ENCODE measurements around the gene MAP7D2. TPM values are rescaled to one million over a fixed set of nuclear protein-coding genes. Genes with fewer than 3 reads are reported as not detected.
A peak's percentile ranks its signal among the peaks of the same experiment; 100 is the strongest.

The MAP7D2 gene
- polyA plus RNA-seq, 4 donors: 2.0 to 4.2 (median 2.2) TPM

DNA sequence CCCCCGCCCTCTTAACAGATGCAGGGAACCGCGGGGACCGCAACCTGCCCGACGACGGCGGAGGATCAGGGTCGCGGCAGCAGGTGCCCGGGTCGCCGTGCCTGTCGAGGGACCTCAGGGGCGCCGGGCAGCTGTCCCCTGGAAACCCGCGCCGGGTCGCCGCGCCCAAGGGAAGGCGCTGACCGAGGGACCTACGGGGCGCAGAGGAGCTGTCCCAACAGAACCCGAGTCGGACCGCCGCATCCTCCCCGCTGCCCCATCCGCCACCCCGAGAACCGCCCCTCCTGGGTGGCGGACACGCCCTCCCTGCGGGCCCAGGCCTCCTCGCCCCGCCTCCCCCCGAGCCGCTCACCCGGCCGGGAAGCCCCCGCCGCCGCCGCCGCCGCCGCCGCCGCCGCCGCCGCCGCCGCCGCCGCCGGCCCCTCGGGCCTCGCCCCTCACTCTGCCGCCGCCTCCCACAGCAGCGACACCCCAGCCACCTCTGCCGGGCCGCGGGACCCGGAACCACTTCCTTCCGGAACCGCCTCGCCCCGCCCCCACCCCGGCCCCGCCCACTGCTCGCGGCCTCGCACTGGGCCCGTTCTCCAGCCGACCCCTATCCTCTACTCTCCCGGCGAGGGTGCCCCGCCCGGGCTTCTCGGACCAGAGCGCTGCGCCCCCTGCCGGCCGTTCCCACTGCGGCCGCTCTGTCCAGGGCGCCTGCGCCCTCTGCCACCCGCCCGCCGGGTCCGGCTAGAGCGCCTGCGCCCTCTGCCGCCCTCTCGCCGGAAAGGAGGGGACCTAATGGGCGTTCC lies 126.0 kb downstream of the MAP7D2 start, which contains the start of gene BCLAF3:
BCLAF3 (minus strand) TSS at position 506 of the 794 bp plus-strand sequence. CDS start 20,797 bp downstream, outside the sequence.
- Histone ChIP-seq H3K4me3 (ENCODE audit: low read depth in 1 of 3, low read length in 3 of 3) (peak within 1 kb of the TSS; percentile 61 to 79 (median 68)), H3K27me3 (ENCODE audit: control insufficient read depth in 3 of 3, insufficient read depth in 3 of 3, low read length in 3 of 3) (no peaks in the 10 kb centered on the region), H3K4me1 (ENCODE audit: control insufficient read depth in 3 of 3, insufficient read depth in 2 of 3, low read depth in 1 of 3, low read length in 2 of 3) (no peaks in the 10 kb centered on the region), H3K36me3 (ENCODE audit: control insufficient read depth in 3 of 3, insufficient read depth in 2 of 3, low read depth in 1 of 3, low read length in 3 of 3) (no peaks in the 10 kb centered on the region), H3K9me3 (ENCODE audit: control insufficient read depth in 2 of 2, insufficient read depth in 1 of 2, low read depth in 1 of 2, low read length in 1 of 2) (no peaks in the 10 kb centered on the region), H3K27ac (ENCODE audit: low read depth in 1 of 3, low read length in 2 of 3) (peak within 1 kb of the TSS; percentile 62 to 92 (median 63))
- DNase-seq: peak; percentile 82 to 91
- 0 to 31% (median 7%) methylated on average over 11 to 89 of the region's 103 CpGs for WGBS, 3 donors
- FAIRE-seq: no peak

DNA sequence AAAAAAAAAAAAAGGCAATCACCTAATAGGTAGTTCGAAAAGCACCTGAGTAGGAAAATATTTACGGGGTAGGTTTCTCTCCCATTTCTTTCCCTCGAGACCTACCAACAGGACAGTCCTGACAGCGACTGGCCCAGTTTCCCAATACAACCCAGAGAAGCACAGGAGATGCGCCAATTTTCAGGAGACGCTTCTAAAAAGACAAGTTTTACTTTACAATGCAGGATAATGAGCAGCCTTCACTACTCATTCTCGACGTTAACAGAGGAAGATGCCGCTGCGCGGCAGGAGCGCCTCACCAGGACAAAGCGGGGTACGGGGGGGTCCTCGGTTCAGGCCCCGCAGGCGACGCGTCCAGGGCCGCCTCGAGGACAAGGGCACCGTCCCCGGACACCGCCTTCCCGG lies 126.6 kb downstream of the MAP7D2 start:
- H3K27me3 ChIP-seq (ENCODE audit: control insufficient read depth in 3 of 3, insufficient read depth in 3 of 3, low read length in 3 of 3): no peaks in the 10 kb centered on the region
- H3K4me3 ChIP-seq (ENCODE audit: low read depth in 1 of 3, low read length in 3 of 3): peak overlapping the region; percentile 61 to 79 (median 68)
- DNase-seq: peak; percentile 6 to 56
- peak overlapping the region; percentile 62 to 92 (median 63) for H3K27ac ChIP-seq (ENCODE audit: low read depth in 1 of 3, low read length in 2 of 3)
- peaks cover 0 to 2% of the 10 kb centered on the region in 2 donors for H3K9me3 ChIP-seq (ENCODE audit: control insufficient read depth in 2 of 2, insufficient read depth in 1 of 2, low read depth in 1 of 2, low read length in 1 of 2)
- H3K36me3 ChIP-seq (ENCODE audit: control insufficient read depth in 3 of 3, insufficient read depth in 2 of 3, low read depth in 1 of 3, low read length in 3 of 3): no peaks in the 10 kb centered on the region
- 2 to 33% (median 12%) methylated on average over 21 to 25 of the region's 25 CpGs for WGBS, 3 donors
- no peak for FAIRE-seq
- no peaks in the 10 kb centered on the region for H3K4me1 ChIP-seq (ENCODE audit: control insufficient read depth in 3 of 3, insufficient read depth in 2 of 3, low read depth in 1 of 3, low read length in 2 of 3)

DNA sequence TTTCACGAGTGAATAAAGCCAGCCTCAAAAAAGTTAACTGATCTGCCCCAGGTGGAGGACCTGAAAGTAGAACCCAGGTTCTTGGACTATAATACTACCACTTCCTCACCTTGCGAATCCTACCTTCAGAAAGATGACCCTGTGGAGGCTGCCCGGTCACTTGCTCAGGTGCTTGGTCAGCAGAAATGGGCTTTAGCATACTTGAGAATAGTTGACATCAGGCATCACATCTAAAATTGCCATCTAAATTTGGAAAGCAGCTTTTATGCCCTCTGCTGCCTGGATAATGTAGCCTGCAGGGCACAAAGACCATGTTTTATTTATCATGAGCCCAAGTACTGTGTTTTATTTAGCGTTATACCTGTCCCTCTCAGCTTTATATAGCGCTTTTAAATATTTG lies 128.9 kb downstream of the MAP7D2 start:
- Histone ChIP-seq H3K4me1 (ENCODE audit: control insufficient read depth in 3 of 3, insufficient read depth in 2 of 3, low read depth in 1 of 3, low read length in 2 of 3) (no peaks in the 10 kb centered on the region), H3K27me3 (ENCODE audit: control insufficient read depth in 3 of 3, insufficient read depth in 3 of 3, low read length in 3 of 3) (no peaks in the 10 kb centered on the region), H3K4me3 (ENCODE audit: low read depth in 1 of 3, low read length in 3 of 3) (no peak overlapping the region), H3K36me3 (ENCODE audit: control insufficient read depth in 3 of 3, insufficient read depth in 2 of 3, low read depth in 1 of 3, low read length in 3 of 3) (no peaks in the 10 kb centered on the region), H3K9me3 (ENCODE audit: control insufficient read depth in 2 of 2, insufficient read depth in 1 of 2, low read depth in 1 of 2, low read length in 1 of 2) (peaks cover 0 to 3% of the 10 kb centered on the region in 2 donors), H3K27ac (ENCODE audit: low read depth in 1 of 3, low read length in 2 of 3) (no peak overlapping the region)
- FAIRE-seq: no peak
- no peak for DNase-seq
- 84 to 96% (median 94%) methylated on average over 5 of the region's 5 CpGs for WGBS, 3 donors

DNA sequence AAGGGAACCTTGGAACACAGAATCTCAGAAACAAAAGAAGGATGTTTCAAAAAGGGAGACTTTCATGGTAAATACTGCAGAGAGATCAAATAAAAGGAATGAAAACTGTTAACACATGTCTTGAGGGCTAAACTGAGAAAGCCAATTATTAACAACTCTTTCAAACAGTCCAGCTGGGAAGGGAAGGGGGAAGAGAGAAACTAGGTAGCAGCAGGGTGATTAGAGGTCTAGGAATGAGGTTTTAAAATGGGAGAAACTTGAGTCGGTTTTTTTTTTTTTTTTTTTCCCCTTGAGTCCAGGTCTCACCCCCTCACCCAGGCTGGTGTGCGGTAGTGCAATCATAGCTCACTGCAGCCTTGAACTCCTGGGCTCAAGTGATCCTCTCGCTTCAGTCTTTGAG lies 130.2 kb downstream of the MAP7D2 start:
- Histone ChIP-seq H3K4me3 (ENCODE audit: low read depth in 1 of 3, low read length in 3 of 3) (no peak overlapping the region), H3K9me3 (ENCODE audit: control insufficient read depth in 2 of 2, insufficient read depth in 1 of 2, low read depth in 1 of 2, low read length in 1 of 2) (peaks cover 0 to 3% of the 10 kb centered on the region in 2 donors), H3K36me3 (ENCODE audit: control insufficient read depth in 3 of 3, insufficient read depth in 2 of 3, low read depth in 1 of 3, low read length in 3 of 3) (no peaks in the 10 kb centered on the region), H3K4me1 (ENCODE audit: control insufficient read depth in 3 of 3, insufficient read depth in 2 of 3, low read depth in 1 of 3, low read length in 2 of 3) (no peaks in the 10 kb centered on the region), H3K27me3 (ENCODE audit: control insufficient read depth in 3 of 3, insufficient read depth in 3 of 3, low read length in 3 of 3) (no peaks in the 10 kb centered on the region), H3K27ac (ENCODE audit: low read depth in 1 of 3, low read length in 2 of 3) (no peak overlapping the region)
- 70 to 98% (median 71%) methylated on average over 2 to 3 of the region's 3 CpGs for WGBS, 3 donors
- FAIRE-seq (no peak), DNase-seq (no peak)

DNA sequence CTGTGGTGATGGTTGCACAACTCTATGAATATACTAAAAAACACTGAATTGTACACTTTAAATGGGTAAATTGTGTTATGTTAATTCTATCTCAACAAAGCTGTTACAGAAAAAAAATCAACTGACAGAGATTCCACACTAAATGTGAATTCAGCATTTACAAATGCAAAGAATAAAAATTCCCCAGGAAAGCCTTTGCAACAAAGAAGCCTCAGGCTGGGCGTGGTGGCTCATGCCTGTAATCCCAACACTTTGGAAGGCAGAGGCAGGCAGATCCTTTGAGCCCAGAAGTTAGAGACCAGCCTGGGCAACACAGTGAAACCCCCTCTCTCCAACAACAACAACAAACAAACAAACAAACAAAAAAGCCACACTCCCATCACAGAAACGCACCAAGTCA lies 134.8 kb downstream of the MAP7D2 start:
- no peak overlapping the region for H3K27ac ChIP-seq (ENCODE audit: low read depth in 1 of 3, low read length in 2 of 3)
- FAIRE-seq (no peak), DNase-seq (no peak)
- no peak overlapping the region for H3K4me3 ChIP-seq (ENCODE audit: low read depth in 1 of 3, low read length in 3 of 3)
- WGBS, 3 donors: 75 to 91% (median 84%) methylated on average over 2 of the region's 2 CpGs
- no peaks in the 10 kb centered on the region for H3K4me1 ChIP-seq (ENCODE audit: control insufficient read depth in 3 of 3, insufficient read depth in 2 of 3, low read depth in 1 of 3, low read length in 2 of 3)
- H3K36me3 ChIP-seq (ENCODE audit: control insufficient read depth in 3 of 3, insufficient read depth in 2 of 3, low read depth in 1 of 3, low read length in 3 of 3): peaks cover 0 to 6% (median 0%) of the 10 kb centered on the region in 3 donors
- no peaks in the 10 kb centered on the region for H3K27me3 ChIP-seq (ENCODE audit: control insufficient read depth in 3 of 3, insufficient read depth in 3 of 3, low read length in 3 of 3)
- H3K9me3 ChIP-seq (ENCODE audit: control insufficient read depth in 2 of 2, insufficient read depth in 1 of 2, low read depth in 1 of 2, low read length in 1 of 2): peaks cover 0 to 12% of the 10 kb centered on the region in 2 donors

DNA sequence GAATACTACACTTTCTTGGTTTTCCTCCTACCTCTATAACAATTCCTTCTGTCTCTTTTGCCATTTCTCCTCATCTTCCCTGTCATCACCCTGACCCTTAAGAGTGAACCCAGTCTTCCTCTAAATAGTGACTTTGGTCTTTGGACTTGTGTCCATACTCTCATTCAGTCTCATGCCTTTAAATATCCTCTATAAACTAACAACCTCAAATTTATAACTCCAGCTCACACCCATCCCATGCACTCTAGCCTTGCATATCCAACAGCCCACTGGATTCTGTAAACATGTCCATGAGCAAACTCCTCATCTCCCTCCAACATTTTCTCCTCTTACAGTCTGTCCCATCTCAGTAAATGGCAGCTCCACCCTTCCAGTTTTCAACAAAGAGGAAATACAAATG lies 140.9 kb downstream of the MAP7D2 start:
- FAIRE-seq (no peak), DNase-seq (peak; percentile 19 to 46)
- H3K27ac ChIP-seq (ENCODE audit: low read depth in 1 of 3, low read length in 2 of 3): peak overlapping the region in 1 of 3 donors; percentile 47
- peaks cover 0 to 9% of the 10 kb centered on the region in 2 donors for H3K9me3 ChIP-seq (ENCODE audit: control insufficient read depth in 2 of 2, insufficient read depth in 1 of 2, low read depth in 1 of 2, low read length in 1 of 2)
- no peaks in the 10 kb centered on the region for H3K27me3 ChIP-seq (ENCODE audit: control insufficient read depth in 3 of 3, insufficient read depth in 3 of 3, low read length in 3 of 3)
- no peaks in the 10 kb centered on the region for H3K4me1 ChIP-seq (ENCODE audit: control insufficient read depth in 3 of 3, insufficient read depth in 2 of 3, low read depth in 1 of 3, low read length in 2 of 3)
- peaks cover 0 to 6% (median 0%) of the 10 kb centered on the region in 3 donors for H3K36me3 ChIP-seq (ENCODE audit: control insufficient read depth in 3 of 3, insufficient read depth in 2 of 3, low read depth in 1 of 3, low read length in 3 of 3)
- no peak overlapping the region for H3K4me3 ChIP-seq (ENCODE audit: low read depth in 1 of 3, low read length in 3 of 3)

DNA sequence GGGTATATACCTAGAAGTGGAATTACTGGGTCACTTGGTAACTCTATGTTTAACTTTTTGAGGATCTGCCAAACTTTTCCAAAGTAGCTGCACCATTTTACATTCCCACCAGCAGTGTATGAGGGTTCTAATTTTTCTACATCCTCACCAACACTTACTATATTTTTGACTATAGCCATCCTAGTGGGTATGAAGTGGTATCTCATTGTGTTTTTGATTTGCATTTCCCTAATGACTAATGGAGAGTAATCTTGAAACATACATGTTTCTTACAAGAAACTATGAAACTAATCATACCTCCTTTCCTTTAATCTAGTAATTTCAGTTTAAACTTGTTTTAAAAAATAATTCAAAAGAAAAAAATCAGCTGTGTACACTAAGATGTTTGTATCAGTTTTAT lies 143.7 kb downstream of the MAP7D2 start:
- Histone ChIP-seq H3K4me3 (ENCODE audit: low read depth in 1 of 3, low read length in 3 of 3) (no peak overlapping the region), H3K4me1 (ENCODE audit: control insufficient read depth in 3 of 3, insufficient read depth in 2 of 3, low read depth in 1 of 3, low read length in 2 of 3) (peaks cover 0 to under 1% (median 0%) of the 10 kb centered on the region in 3 donors), H3K27ac (ENCODE audit: low read depth in 1 of 3, low read length in 2 of 3) (no peak overlapping the region), H3K36me3 (ENCODE audit: control insufficient read depth in 3 of 3, insufficient read depth in 2 of 3, low read depth in 1 of 3, low read length in 3 of 3) (peaks cover 0 to 3% (median 0%) of the 10 kb centered on the region in 3 donors), H3K27me3 (ENCODE audit: control insufficient read depth in 3 of 3, insufficient read depth in 3 of 3, low read length in 3 of 3) (no peaks in the 10 kb centered on the region), H3K9me3 (ENCODE audit: control insufficient read depth in 2 of 2, insufficient read depth in 1 of 2, low read depth in 1 of 2, low read length in 1 of 2) (peaks cover 0 to 9% of the 10 kb centered on the region in 2 donors)
- peak; percentile 53 for FAIRE-seq
- DNase-seq: no peak

DNA sequence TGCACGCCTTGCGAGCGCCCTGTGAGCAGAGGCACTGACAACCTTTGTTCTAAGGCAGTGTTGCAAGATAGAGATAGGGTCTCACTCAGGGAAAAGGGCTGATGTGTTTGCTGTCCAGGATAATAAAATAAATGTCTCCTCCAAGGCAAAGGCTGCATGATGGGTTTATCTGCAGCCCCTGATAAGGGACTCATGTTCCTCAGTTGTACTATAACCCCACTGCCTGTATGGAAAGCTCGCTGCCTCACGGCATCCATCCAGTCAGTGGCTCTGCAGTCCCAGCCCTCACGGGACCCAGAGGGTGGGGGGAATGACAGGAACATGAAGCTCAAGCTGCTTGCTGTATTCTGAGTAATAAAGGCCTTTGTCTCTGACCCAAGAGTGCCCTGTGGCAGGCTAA lies 148.4 kb downstream of the MAP7D2 start:
- H3K9me3 ChIP-seq (ENCODE audit: control insufficient read depth in 2 of 2, insufficient read depth in 1 of 2, low read depth in 1 of 2, low read length in 1 of 2): no peaks in the 10 kb centered on the region
- H3K4me3 ChIP-seq (ENCODE audit: low read depth in 1 of 3, low read length in 3 of 3): no peak overlapping the region
- peak overlapping the region in 1 of 3 donors; percentile 84 for H3K27ac ChIP-seq (ENCODE audit: low read depth in 1 of 3, low read length in 2 of 3)
- peaks cover 0 to 6% (median 3%) of the 10 kb centered on the region in 3 donors for H3K36me3 ChIP-seq (ENCODE audit: control insufficient read depth in 3 of 3, insufficient read depth in 2 of 3, low read depth in 1 of 3, low read length in 3 of 3)
- 64 to 79% (median 77%) methylated on average over 6 of the region's 6 CpGs for WGBS, 3 donors
- H3K27me3 ChIP-seq (ENCODE audit: control insufficient read depth in 3 of 3, insufficient read depth in 3 of 3, low read length in 3 of 3): no peaks in the 10 kb centered on the region
- FAIRE-seq: no peak
- peaks cover 0 to 26% (median 0%) of the 10 kb centered on the region in 3 donors for H3K4me1 ChIP-seq (ENCODE audit: control insufficient read depth in 3 of 3, insufficient read depth in 2 of 3, low read depth in 1 of 3, low read length in 2 of 3)
- DNase-seq: peak; percentile 4 to 79
